Jurkat, Clone E6-1 (cell line): Measurements from ENCODE around the gene CER1.

ENCODE experiments used
- DNase-seq: peaks from one replicate; pipeline ENCODE4 v3.0.0-alpha.2; 2011; ENCODE audit warnings: low read depth, low spot score
- H3K4me3 ChIP-seq: 2 replicates; pipeline ENCODE4 v1.5.1; 2011; ENCODE audit warnings: mild to moderate bottlenecking, low read length, control low read depth, moderate library complexity

CER1 gene

GRCh38 chr9:14674630-14675029 lies 47.9 kb downstream of the CER1 start:
- DNase-seq = no peak
- no peak overlapping the region for H3K4me3 ChIP-seq

- no peak overlapping the region for H3K4me3 ChIP-seq
- DNase-seq = no peak
Observed at GRCh38 chr9:14671377-14671776, 51.2 kb downstream of the CER1 start.

- H3K4me3 ChIP-seq = no peak overlapping the region
- no peak for DNase-seq
Observed at GRCh38 chr9:14670718-14671117, 51.8 kb downstream of the CER1 start.
